ENCODE measurements around the gene ELMO3.

The ELMO3 gene

GRCh38 chr16:67183627-67184452 is 15.1 kb upstream of the ELMO3 start, which contains the start of gene MATCAP1:
Gene MATCAP1, minus strand, starts transcription at chr16:67183963. Its CDS starts 3,353 bp downstream, at chr16:67180610.
- DNase-seq (ENCODE audit: low read depth): peak; percentile 97

DNA sequence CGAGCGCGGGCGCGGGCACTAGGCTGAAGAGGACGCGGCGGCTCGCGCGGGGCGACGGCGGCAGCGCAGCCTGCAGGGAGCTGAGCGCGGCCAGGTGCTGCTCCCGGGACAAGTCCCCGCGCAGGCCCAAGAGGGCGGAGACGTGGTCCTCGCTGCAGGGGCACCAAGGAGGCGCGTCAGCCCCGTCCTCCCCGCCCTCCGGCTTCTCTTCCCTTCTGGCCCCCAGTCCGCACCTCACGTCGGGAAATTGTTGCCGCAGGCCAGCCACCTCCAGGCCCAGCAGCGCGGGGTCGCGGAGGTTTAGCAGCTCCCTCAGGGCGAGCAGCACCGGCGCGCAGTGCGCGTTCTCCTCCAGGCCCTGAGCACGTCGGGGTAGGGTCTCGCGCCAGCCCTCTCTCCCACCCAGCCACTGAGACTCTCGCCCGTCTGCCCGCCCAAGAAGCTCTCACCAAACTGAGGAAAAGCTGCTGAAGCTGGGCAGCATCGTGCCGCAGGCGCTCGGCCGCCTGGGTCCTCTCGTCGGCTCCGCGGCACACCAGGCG is 14.4 kb upstream of the ELMO3 start:
- DNase-seq (ENCODE audit: low read depth): no peak

GRCh38 chr16:67184995-67185650 is 13.8 kb upstream of the ELMO3 start:
- peak; percentile 85 for DNase-seq (ENCODE audit: low read depth)

DNA sequence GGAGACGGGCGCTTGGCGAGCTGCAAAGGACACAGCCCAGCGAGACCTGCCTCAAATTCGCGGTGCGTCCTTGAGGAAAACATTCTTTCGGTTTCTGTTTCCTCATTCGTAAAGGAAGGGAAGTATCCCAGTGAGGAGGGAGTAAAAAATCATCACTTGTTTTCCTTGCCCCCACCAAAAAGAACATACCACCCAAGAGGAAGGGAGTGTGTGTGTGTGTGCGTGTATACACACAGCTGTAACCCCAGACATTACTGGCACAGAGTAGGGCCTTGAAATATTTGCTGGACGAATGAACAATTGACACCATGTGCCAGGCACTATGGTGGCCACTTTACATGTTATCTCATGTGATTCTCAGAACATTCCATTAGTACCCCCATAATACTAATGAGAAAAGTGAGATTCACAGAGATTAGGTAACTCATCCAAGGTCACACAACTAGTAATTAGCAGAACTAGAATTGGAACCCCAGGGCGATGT is 13.2 kb upstream of the ELMO3 start:
- DNase-seq (ENCODE audit: low read depth): no peak

DNA sequence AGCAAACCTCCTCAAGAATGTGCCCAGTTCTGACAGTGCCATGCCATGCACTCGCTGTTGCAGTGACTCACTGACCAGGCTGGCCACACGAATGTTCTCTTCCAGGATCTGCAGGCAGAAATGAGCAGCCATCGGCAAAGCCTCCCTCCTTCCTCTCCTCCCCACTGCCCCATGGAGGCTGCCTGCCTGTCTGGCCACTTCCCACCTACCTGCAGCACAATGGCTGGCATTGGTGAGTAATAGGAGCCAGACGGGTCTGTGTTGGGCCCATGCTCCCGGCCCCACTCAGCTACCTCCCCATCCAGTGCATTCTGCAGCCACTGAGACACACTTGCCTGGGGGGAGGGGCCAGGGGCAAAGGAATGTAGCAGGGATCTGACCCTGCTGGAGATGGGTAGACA is 12.4 kb upstream of the ELMO3 start:
- no peak for DNase-seq (ENCODE audit: low read depth)

GRCh38 chr16:67187175-67187890 is 11.6 kb upstream of the ELMO3 start:
- DNase-seq (ENCODE audit: low read depth): no peak

GRCh38 chr16:67188323-67188722 is 10.6 kb upstream of the ELMO3 start:
- DNase-seq (ENCODE audit: low read depth): no peak

DNA sequence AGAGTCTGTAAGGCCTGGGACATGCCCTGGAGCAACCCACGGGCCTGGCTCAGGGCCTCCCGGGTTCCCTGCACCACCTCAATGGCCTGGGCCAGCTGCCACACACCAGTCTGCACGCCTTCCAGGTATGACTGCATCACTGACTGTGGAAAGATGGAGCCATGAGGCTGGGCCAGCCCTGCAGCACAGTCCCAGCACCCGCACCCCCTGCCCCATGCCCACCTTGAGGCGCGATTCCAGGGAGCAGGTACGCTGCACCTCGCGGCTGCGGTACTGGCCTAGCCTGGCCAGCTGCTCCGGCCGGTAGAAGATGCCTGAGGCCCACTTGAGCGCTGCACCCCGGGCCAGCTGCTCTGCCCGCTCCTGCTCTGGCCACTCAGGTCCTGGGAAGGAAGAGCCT is 10.1 kb upstream of the ELMO3 start:
- no peak for DNase-seq (ENCODE audit: low read depth)

- no peak for DNase-seq (ENCODE audit: low read depth)
These were observed 8.9 kb upstream of the ELMO3 start, which contains the start of gene EXOC3L1 for GRCh38 chr16:67190041-67190440. Gene EXOC3L1, minus strand, starts transcription at chr16:67190136. Its CDS starts 460 bp downstream, at chr16:67189676.

DNA sequence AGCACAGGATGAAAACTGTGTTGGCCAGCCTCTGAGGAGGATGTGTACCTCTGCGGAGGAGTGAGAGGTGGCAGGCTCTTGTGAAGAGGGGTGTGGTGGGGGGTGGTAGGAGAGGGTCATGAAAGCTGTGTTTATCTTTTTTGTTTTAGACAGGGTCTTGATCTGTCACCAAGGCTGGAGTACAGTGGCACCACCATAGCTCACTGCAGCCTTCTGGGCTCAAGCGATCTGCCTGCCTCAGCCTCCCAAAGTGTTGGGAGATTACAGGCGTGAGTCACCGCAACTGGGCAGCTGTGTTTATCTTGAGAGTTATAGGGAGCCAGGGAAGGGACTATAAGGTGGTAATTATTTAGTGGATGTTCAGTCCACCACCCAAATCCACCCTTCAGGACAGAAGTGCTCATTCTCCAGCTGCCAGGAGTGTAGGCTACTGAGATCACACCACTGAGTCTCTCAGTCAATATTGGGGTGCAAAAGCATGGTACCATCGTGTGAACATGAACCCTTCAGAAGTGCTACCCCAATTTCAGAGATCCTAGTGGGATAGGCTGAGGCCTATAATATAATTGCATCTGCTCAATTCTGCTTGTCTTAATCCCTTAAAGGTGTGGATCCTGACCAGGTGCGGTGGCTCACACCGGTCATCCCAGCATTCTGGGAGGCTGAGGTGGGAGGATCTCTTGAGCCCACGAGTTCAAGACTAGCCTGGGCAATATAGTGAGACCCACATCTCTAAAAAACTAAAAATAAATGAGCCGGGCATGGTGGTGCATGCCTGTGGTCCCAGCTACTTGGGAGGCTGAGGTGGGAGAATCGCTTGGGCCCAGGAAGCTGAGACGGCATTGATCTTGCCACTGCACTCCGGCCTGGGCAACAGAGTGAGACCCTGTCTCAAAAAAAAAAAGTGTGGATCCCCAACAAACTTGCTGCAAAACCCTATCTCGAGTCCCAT is 8.2 kb upstream of the ELMO3 start:
- no peak for DNase-seq (ENCODE audit: low read depth)

GRCh38 chr16:67191411-67191994 is 7.4 kb upstream of the ELMO3 start:
- DNase-seq (ENCODE audit: low read depth): no peak

GRCh38 chr16:67191995-67192681 is 6.8 kb upstream of the ELMO3 start, which contains the start of gene E2F4:
Gene E2F4, plus strand, starts transcription at chr16:67192155. Its CDS starts 73 bp downstream, at chr16:67192228.
- DNase-seq (ENCODE audit: low read depth): peak; percentile 90

- DNase-seq (ENCODE audit: low read depth): no peak
These were observed 6.1 kb upstream of the ELMO3 start for GRCh38 chr16:67192781-67193361.

- no peak for DNase-seq (ENCODE audit: low read depth)
These were observed 5.4 kb upstream of the ELMO3 start for GRCh38 chr16:67193536-67193935.

- DNase-seq (ENCODE audit: low read depth): no peak
These were observed 4.7 kb upstream of the ELMO3 start for GRCh38 chr16:67194260-67194659.

GRCh38 chr16:67195676-67196075 is 3.3 kb upstream of the ELMO3 start:
- no peak for DNase-seq (ENCODE audit: low read depth)

- DNase-seq (ENCODE audit: low read depth): no peak
These were observed 2.0 kb upstream of the ELMO3 start for GRCh38 chr16:67196881-67197280.

GRCh38 chr16:67197704-67198103 is 1.2 kb upstream of the ELMO3 start:
- no peak for DNase-seq (ENCODE audit: low read depth)

- peak; percentile 60 for DNase-seq (ENCODE audit: low read depth)
These were observed 645 bp upstream of the ELMO3 start for GRCh38 chr16:67198238-67198734.

Data from fibroblast of gingiva (primary cell).